ENCODE results near the gene APH1B.

Gene APH1B

DNA sequence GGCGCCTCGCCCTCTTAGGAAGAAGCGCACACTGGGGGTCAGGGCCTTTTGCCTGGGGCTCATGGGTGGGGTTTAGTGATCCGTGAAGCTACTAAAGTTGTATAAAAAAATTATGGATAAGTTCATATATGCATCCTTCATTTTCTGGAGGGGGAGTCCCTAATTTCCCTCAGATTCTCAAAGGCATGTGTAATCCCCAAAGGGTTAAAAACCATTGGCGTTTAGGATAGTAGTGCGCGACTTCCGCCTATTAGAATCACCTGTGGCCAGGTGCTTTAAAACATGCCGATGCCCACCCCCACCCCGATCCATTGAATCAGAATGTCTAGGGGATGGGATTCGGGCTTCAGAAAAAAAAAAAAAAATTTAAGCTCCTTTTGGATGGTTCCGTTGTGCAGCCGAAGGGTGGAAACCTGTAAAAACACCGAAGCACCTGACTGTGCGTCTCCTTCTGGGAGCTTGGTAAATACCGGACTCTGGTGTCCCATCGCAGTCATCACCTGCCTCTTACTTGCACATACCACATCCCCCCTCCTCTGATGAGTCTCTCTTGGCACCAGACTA lies 570 bp downstream of the APH1B start:
- peak overlapping the region; percentile 69 for H3K4me3 ChIP-seq (ENCODE audit: low read depth, low read length)
- DNase-seq (ENCODE audit: low read depth), result no peak
- TF ChIP-seq, protein P1, sequence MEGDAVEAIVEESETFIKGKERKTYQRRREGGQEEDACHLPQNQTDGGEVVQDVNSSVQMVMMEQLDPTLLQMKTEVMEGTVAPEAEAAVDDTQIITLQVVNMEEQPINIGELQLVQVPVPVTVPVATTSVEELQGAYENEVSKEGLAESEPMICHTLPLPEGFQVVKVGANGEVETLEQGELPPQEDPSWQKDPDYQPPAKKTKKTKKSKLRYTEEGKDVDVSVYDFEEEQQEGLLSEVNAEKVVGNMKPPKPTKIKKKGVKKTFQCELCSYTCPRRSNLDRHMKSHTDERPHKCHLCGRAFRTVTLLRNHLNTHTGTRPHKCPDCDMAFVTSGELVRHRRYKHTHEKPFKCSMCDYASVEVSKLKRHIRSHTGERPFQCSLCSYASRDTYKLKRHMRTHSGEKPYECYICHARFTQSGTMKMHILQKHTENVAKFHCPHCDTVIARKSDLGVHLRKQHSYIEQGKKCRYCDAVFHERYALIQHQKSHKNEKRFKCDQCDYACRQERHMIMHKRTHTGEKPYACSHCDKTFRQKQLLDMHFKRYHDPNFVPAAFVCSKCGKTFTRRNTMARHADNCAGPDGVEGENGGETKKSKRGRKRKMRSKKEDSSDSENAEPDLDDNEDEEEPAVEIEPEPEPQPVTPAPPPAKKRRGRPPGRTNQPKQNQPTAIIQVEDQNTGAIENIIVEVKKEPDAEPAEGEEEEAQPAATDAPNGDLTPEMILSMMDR (IDR thresholded peaks at IDR 0.05; ENCODE audit: control insufficient read depth, extremely low read depth, insufficient read depth), result no peak

DNA sequence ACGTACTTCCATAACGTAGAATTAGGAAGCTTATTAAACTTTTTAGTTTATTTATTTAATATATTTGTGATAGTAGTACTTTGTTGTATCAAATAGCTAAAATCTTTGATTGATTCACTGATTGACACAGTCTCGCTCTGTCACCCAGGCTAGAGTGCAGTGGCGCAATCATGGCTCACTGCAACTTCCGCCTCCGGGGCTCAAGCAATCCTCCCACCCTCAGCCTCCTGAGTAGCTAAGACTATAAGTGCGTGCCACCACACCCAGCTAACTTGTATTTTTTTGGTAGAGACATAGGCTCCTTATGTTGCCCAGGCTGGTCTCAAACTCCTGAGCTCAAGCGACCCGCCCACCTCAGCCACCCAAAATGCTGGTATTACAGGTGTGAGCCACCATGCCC lies 5.7 kb downstream of the APH1B start:
- no peak for DNase-seq (ENCODE audit: low read depth)
- TF ChIP-seq, protein P1 (IDR thresholded peaks at IDR 0.05; ENCODE audit: control insufficient read depth, extremely low read depth, insufficient read depth), result no peak
- H3K4me3 ChIP-seq (ENCODE audit: low read depth, low read length), result no peak overlapping the region

- DNase-seq (ENCODE audit: low read depth), result no peak
- H3K4me3 ChIP-seq (ENCODE audit: low read depth, low read length), result no peak overlapping the region
- TF ChIP-seq, protein P1 (IDR thresholded peaks at IDR 0.05; ENCODE audit: control insufficient read depth, extremely low read depth, insufficient read depth), result no peak
Observed at GRCh38 chr15:63284335-63284734, 6.9 kb downstream of the APH1B start.

DNA sequence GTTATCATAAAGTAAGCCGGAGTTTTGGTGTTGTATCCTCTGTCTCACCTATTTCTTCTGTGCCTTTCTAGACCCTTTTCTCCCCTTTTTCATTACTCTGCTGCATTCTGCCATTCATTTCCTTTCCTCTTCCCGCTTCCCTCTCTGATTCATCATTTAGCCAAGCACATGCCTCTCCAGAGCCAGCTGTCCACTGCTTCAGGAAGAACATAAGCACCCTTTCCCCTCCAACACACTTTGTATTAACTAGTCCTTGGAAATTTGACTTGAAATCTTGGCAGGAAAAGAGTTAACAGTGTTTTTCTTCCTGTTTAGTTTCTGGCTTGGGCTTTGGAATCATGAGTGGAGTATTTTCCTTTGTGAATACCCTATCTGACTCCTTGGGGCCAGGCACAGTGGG lies 9.7 kb downstream of the APH1B start:
- TF ChIP-seq, protein P1 (IDR thresholded peaks at IDR 0.05; ENCODE audit: control insufficient read depth, extremely low read depth, insufficient read depth), result no peak
- DNase-seq (ENCODE audit: low read depth), result no peak
- H3K4me3 ChIP-seq (ENCODE audit: low read depth, low read length), result no peak overlapping the region

- no peak for DNase-seq (ENCODE audit: low read depth)
- TF ChIP-seq, protein P1 (IDR thresholded peaks at IDR 0.05; ENCODE audit: control insufficient read depth, extremely low read depth, insufficient read depth), result no peak
- H3K4me3 ChIP-seq (ENCODE audit: low read depth, low read length), result no peak overlapping the region
Observed at GRCh38 chr15:63288342-63288741, 10.9 kb downstream of the APH1B start.

GRCh38 chr15:63288778-63289378 lies 11.5 kb downstream of the APH1B start:
- no peak overlapping the region for H3K4me3 ChIP-seq (ENCODE audit: low read depth, low read length)
- TF ChIP-seq, protein P1 (IDR thresholded peaks at IDR 0.05; ENCODE audit: control insufficient read depth, extremely low read depth, insufficient read depth), result peak; percentile 67
- DNase-seq (ENCODE audit: low read depth), result peak; percentile 14

DNA sequence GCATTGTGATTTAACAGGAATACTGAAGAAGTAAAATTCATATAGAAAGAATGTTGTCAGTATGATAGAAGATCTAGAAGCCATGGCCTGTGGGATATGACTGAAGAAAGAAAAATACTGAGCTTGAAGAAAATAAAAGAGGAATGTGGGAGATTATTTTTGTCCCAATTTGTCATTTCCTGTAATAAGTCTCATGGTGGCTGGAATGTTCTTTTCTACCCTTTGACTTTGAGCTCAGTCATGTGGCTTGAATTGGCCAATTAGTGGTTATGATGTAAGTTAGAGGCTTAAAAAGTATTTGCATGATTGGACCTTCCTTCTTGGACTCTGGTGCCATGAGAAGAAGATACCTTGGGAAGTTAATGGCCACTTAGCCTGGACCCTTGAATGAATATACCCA lies 14.1 kb downstream of the APH1B start:
- no peak overlapping the region for H3K4me3 ChIP-seq (ENCODE audit: low read depth, low read length)
- no peak for DNase-seq (ENCODE audit: low read depth)
- TF ChIP-seq, protein P1 (IDR thresholded peaks at IDR 0.05; ENCODE audit: control insufficient read depth, extremely low read depth, insufficient read depth), result no peak

All from LNCaP clone FGC (cell line).